DMS53 treated with DMSO at 0.1 percent for 48 hours (cell line): ENCODE measurements around the gene PRKCA.

Experiments used
- DNase-seq: peaks from one replicate; lab custom pipeline; 2025; ENCODE audit not compliant: unreplicated experiment; lab: John Stamatoyannopoulos, UW

PRKCA gene

DNA sequence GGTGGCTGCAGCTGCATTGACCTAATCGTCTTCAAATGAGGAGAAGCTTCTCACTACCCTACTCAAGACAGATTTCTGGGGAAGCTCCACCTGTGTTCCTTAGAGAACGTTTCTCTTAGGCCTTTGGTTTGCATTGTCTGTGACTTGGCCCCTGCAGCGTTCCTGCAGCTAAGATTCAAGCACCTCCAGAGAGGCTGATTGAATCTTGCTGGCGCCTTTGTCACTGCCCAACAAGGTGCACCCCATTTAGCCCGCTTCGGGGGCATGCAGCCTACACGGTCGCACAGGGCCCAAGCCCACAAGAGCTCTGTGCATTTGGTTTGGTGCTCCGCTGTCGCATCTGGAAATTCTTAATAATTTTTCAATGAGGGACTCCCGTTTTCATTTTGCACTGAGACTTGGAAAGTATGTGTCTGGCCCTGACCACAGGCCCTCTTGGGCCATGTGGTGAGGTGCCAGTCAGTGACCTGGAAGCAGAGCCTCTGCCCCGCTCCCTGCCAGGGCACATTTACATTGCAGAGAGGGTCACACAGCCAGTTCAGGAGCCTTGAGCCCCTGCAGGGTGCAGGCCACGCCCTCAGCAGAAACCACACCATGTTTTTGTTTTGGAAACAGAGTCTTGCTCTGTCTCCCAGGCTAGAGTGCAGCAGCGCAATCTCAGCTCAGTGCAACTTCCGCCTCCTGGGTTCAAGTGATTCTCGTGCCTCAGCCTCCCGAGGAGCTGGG is 481.4 kb downstream of the PRKCA start:
- DNase-seq: no peak

DNA sequence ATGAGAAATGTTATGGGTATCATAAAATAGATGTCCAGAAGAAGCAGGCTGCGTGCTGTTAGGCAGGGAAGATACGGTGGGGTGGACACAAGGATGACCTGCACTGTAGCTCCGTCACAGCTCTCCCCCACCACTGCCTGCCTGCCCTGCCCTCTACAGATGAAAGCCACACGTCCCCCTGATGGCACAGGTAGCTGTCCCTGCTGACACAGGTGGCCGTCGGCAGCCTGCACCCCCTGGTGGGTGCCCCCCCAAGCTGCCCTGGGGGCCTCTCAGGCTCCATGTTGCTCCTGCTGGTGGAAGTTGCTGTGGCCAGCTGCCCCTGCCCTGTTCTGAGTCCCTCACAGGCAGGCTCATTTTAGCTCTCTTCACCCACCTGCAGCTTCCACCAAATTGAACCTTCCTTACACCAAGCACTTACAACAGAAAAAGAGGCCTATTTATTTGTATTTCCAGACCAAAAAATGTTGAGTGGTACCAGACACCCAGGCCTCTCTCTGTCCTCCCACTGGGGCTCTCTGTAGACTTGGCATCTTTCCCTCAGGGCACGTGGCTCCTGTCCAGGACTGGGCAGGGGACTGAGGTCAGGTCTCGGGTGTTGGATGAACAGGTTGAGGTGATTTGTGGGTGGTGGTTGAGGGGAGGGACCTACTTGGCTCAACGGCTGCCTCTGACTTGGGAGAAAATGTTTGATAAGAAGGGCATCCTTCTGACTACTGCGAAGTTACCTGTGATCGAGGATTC is 482.4 kb downstream of the PRKCA start:
- DNase-seq: no peak

DNA sequence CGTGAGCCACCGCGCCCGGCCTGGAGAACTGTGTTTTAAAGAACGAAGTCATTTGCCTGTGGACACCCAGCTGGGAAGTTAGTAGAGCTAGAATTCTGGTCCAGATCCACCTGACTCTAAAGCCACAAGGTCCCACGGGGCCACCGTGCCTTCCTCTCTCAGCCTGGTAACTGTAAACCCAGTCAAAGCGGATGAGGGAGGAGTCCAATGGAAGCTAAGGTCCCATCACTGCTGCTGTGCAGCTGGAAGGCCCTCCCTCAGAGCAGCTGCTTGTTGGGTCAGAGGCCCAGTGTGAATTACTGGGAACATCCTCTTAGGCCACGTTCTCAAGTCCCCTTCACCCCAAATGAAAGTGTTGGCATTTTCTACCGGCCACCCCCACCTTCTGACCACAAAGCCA is 483.7 kb downstream of the PRKCA start:
- DNase-seq: no peak

DNA sequence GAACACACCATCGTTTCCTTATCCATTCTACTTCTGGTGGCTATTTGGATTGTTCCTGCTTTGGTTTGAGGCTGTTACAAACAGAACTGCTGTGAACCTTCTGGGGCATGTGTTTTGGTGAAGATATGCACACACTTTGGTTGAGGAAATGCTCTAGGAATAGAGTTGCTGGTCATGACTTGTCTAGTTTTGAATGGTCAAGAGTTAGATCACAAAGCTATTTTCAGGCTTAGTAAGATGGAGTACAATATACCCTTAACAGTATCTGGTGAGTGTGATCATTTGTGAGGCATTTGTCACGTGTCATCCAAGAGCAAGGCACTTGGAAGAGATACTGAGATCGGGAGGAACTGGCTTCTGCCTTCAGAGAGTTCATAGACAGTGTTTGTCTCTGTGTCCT is 485.5 kb downstream of the PRKCA start:
- no peak for DNase-seq

DNA sequence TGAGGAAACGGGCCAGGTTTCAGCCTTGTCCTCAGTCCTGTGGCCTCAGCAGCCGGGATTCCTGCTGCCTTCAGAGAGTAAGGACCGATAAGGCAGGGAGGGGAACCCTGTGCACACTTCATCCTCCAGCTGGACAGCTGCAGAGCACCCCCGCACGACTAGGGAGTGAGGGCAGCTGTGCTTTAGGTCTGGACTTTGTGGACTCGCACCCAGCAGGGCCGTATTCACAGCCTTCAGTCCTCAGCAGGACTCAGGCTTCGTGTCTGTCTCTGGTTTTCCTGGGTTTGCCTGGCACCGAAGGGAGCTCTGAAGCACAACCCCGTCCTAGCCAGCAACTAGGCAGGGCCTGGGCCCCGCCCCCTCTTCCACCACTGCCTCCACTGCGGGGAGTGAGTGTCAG is 486.7 kb downstream of the PRKCA start:
- no peak for DNase-seq

DNA sequence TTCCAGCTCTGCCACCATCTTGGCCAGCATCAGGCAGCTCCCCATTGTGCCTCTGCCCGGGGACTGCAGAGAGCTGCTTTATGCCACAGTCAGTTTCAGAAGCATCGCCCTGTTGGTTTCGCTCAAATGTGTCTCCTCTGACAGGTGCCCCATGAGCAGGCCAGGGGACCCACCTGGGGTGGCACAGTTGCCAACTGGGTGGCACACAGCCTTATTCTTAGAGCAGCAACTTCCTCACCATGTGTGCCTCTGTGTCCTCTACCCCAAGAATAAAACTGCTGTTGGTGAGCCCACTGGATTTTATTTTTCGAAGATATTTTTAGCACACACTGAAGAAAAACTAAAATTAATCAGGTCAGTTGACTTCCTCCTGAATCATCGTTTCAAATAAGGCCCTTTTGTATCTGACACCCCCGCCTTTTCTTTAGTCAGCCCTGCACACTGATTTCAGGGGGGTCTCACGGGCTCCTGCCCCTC is 487.6 kb downstream of the PRKCA start:
- DNase-seq: no peak

DNA sequence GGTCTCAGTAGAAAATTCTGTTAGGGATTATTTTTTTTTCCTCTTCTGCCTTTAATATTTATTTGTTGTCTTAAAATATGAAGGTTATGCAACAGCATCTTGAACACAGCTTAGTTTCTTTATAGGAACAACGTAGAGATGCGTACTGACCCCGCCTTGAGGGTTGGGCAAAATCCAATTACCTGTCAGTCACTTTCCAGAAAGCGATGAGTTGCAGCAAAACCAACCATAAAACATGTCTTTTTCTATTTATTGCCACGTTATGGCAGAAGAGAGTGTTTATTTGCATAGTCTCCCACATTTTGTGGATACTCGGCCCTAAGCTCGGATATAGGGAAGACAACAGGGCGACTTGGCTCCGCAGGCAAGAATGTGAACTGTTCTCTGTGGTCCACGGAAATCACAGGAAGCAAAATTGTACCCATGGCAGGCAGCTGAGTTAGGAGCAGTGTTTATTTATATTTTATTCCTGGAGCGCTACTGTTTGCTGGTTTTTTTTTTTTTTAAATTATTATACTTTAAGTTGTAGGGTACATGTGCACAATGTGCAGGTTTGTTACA is 488.2 kb downstream of the PRKCA start:
- DNase-seq: no peak

DNA sequence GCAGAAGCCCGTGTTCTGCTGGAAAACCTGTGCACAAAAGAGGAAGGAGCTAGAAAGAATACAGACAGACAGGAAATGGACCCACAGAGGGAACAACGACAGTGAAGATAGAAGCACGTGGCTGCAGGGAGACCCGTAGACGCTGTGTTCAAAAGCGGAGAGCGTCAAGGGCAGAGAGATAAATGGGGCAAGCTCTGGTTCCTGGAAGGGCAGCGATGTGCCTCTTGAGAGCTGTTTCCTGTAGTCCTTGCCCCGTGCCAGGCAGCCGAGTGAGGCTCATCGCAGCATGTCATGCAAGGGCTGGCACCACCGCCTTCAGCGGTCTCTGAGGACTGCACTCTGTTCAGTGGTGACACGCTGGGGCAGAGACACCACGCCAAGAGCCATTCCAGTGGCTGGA is 488.9 kb downstream of the PRKCA start:
- no peak for DNase-seq

DNA sequence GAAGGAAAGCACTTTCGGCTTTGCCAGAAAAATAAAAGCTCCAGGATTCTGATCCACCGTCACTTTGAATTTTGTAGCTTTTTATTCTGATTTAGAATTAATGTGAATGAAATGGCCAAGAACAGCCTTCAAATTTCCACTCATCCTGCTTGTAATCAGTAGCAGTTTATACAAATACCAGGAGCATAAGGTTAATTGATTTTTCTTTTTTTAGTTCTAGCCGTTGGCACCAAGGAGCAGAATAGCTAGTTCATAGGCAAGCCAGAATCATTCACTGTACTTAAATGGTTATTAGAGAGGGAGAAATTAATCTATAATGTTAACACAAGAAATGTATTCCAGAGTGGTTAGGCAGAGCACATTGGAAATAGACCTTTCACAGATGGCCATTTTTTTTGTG is 491.4 kb downstream of the PRKCA start:
- DNase-seq: no peak

DNA sequence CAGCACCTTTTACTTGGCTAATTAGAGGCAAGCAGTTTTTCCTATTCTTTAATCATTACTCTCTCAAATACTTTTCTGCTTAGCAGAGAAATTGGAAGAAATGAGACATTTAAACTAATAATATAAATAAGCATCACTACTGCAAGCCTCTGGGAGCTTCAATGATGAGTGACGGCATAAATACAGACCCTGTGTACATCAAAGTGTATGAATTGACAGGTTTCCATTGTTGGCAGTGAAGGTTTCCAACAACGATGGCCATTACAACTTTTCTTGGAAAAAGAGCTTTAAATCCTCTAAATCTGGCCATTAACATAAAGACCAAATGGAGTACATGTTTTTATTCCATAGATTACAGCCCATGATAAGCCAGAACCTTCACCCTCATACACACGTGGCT is 493.1 kb downstream of the PRKCA start:
- no peak for DNase-seq

DNA sequence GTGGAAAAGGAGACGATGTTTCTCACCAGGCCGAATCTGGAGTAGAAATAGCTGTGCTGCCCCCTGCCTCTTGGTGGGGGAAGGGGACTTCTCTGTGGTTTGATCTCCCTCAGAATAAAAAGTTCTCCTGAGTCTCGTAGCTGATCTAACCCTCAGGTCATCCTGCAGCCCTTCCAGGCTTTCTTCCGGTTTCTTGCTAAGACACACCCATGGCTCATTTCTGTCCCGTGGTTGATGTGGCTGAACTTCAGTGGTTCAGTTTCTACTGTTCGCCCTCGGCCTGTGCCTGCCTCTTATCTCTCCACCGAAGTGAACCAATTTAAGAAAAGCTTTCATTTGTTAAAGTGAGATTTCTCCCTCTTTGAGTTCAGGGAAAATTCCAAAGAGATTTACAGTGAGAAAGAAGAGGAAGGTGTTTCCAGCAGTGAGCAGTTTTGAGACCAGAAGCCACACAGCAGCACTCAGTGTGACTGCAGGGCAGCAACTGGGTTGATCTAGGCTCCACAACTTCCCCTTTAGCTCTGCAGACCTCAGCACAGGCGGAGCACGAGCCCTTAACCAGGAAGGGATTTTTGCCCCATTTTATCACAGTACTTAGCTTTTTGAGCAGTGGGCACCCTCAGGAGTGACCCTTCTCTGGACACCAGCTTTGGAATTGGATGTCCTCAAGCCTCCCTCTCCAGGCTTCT is 497.6 kb downstream of the PRKCA start:
- no peak for DNase-seq

DNA sequence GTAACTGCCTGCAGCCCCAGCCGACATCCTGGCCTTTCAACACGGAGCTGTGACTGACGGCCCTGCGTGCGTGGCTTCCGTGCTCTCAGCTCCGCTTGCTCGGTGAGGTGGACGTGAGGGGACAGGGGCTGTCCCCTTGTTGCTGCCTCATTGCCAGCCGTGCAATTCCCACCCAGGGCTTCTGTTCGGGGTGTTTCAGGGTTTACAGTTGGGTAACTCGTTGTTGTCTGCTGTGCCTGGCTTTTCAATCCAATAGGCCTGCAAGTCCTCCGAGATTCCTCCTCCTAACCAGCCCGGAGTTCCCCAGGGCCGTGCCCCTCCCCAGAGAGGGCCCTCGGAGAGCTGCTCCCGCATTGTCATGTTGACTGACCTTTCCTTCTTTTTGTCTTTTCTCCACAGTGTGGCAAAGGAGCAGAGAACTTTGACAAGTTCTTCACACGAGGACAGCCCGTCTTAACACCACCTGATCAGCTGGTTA is 501.1 kb downstream of the PRKCA start:
- DNase-seq: no peak

DNA sequence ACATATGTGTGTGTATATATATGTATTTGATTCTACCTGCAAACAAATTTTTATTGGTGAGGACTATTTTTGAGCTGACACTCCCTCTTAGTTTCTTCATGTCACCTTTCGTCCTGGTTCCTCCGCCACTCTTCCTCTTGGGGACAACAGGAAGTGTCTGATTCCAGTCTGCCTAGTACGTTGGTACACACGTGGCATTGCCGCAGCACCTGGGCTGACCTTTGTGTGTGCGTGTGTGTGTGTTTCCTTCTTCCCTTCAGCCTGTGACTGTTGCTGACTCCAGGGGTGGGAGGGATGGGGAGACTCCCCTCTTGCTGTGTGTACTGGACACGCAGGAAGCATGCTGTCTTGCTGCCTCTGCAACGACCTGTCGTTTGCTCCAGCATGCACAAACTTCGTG is 503.2 kb downstream of the PRKCA start:
- no peak for DNase-seq

DNA sequence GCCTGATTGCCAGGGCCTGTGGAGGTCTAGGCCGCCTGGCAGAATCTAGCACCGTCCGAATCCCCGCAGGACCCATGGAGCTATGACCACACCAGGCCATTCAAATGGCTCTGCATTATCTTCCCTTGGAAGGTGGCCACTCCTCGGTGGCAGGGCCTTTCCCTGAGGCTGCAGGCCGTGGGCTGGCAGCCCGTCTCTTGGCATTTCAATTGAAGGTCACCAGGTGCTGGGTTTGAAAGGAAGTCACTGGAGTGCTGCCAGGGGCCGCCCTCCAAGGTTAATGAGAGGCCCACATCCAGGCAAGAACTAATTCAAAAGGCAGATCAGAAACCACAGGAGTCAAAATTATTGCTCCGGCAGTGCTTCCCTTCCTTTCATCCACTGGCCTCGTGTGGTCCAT is 504.8 kb downstream of the PRKCA start:
- DNase-seq: no peak

DNA sequence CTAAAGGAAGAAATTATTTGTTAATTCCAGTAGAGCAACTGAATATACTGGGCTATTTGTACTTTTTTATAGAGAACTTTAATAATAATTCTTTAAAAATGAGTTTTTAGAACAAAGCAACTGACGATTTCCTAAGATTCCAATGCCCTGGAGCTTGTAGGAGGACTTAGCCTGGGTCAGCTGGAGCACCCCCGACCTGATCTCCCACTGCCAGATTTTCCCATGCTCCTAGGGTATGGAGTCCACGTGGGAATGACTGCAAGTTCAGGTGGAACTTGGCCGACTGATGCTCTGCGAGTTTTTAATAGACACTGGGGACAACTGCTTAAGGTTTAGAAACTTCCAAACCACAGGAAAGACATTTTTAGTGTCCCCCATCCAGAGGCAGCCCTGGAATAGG is 507.0 kb downstream of the PRKCA start:
- DNase-seq: no peak

DNA sequence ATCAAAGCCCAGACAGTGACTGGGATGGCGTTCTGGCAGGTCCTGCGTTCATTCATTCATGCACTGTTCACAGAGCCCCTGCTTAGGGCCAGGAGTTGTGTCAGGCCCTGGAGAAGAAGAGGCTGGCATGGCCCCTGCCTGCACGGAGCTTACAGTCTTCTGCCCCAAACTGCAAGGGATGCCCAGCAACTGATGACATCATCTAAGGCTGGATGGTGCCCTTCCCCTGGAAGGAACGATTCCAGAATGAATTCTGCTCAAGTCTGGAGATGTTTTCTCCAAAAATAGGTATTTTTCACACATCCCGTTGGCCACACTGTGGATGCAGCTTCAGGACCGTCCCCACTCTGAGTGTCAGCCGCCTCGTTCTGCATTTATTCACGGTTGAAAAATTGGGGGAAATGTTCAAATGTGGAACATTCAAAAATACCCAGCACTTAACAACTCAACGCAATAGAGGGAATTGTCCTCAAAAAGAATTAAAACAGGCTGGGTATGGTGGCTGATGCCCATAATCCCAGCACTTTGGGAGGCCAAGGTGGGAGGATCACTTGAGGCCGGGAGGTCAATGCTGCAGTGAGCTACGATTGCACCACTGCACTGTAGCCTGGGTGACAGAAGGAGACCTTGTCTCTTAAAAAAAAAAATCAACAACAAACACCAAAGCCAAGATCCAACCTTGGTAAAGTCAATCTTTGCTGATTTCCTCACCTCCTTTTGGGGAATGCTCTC is 508.7 kb downstream of the PRKCA start:
- no peak for DNase-seq

DNA sequence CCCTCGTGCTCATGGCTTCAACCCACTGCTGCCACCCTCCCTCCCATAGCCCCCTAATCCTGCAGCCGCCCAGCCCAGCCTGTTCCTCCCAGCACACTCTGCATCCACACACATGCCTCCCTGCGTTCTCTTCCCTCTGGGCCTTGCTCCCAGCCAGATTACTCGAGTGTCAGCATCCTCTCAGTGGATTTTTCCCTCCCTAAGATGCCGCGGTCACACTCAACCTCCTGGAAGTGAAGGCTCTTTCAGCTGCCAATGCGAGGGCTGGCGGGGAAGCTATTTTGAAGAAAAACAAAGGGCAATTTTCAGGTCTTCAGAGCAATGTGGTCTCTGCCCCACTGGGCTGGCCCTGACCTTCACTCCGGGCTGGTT is 509.3 kb downstream of the PRKCA start:
- DNase-seq: no peak

DNA sequence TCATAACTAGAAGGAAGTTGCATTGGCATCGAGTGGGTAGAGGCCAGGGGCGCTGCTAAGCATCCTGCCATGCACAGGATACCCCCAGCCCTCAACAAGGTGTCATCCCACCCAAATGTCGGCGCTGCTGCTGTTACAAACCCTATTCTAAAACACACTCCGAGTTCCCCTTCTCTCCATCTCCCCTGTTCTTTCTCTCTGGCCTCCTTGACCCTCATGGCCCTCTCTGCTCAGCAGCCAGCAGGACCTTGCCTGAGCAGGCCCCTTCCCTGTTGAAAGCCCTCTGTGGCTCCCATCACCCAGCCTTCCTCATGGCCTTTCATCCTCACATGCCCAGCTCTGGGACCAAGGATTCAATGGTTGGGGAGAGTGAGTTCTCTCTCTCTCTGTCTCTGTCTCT is 510.2 kb downstream of the PRKCA start:
- DNase-seq: no peak

DNA sequence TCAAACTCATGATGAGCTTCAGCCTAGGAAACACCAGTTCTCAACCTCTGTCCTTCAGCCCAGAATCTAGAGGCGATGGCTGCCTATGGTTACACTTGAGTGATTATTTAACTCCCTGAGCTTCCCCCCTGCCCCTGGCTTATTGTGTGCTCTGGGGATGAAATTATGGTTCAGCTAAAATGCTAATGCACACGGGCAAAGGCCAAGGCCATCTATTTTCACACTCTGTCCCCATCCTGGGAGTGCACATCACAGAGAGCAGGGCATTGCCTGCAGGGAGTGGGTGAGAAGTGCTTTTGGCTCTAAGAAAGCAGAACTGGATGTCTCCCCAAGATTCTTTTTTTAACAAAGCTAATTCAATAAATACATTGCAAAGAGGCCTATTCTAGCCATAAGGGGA is 510.9 kb downstream of the PRKCA start:
- no peak for DNase-seq

DNA sequence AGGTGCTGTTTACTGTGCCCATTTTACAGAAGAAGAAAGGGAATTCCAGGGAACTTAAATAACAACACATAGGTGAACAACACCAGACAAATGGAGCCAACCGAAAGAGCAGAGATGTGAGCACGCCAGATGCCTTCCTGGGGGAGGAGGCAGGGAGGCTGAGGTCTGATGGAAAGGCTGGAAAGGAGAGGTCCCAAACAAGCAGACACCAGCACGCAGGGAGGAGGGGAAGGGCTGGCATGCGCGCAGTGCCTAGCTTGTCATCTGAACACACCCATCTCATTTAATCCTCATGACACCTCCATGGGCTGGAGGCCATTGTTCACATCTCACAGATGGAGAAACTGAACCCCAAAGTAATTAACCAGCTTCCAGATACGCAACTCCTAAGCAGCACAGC is 511.6 kb downstream of the PRKCA start:
- no peak for DNase-seq

DNA sequence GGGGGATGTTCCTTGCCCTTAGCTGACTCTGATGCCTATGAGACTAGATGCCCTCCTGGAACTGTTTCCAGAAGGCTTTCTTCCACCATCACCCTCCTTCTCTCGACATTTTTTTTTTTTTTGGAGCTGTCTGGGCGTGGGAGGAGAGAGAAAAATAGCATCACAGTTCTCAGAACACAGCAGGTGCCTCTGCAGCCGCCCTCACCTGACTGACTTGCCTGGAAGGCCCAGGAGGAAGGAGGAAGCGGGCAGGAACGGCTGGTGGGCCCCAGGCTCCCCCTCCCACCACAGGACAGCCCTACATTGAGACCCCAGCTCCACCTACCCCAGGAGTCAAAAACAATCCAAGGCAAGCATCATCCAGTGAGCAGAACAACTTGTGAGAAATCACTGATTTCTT is 512.2 kb downstream of the PRKCA start:
- DNase-seq: no peak
